GM19238 (cell line): ENCODE results near the gene ARID1B.

Source experiments
- DNase-seq: peaks from one replicate; pipeline ENCODE4 v3.0.0; 2011; ENCODE audit warnings: low spot score; ENCODE audit not compliant: insufficient read length

ARID1B gene

GRCh38 chr6:156790711-156791319 lies 13.6 kb downstream of the ARID1B start:
- DNase-seq, result no peak

GRCh38 chr6:156791320-156791850 lies 14.2 kb downstream of the ARID1B start:
- DNase-seq, result no peak

GRCh38 chr6:156793200-156793599 lies 16.0 kb downstream of the ARID1B start:
- no peak for DNase-seq

- DNase-seq, result no peak
Measured at GRCh38 chr6:156794546-156795354, 17.6 kb downstream of the ARID1B start.

- no peak for DNase-seq
Measured at GRCh38 chr6:156795825-156796224, 18.6 kb downstream of the ARID1B start.

GRCh38 chr6:156796627-156797026 lies 19.4 kb downstream of the ARID1B start:
- DNase-seq, result no peak

- no peak for DNase-seq
Measured at GRCh38 chr6:156797901-156798735, 20.9 kb downstream of the ARID1B start.

- DNase-seq, result no peak
Measured at GRCh38 chr6:156801712-156802111, 24.5 kb downstream of the ARID1B start.

GRCh38 chr6:156803353-156803752 lies 26.2 kb downstream of the ARID1B start:
- no peak for DNase-seq

GRCh38 chr6:156804402-156804801 lies 27.2 kb downstream of the ARID1B start:
- DNase-seq, result no peak

GRCh38 chr6:156806155-156806554 lies 29.0 kb downstream of the ARID1B start:
- no peak for DNase-seq

- no peak for DNase-seq
Measured at GRCh38 chr6:156807028-156807427, 29.9 kb downstream of the ARID1B start.

- DNase-seq, result no peak
Measured at GRCh38 chr6:156807795-156808194, 30.6 kb downstream of the ARID1B start.

GRCh38 chr6:156808287-156808686 lies 31.1 kb downstream of the ARID1B start:
- no peak for DNase-seq

- DNase-seq, result peak; percentile 22
Measured at GRCh38 chr6:156809034-156809433, 31.9 kb downstream of the ARID1B start.

- no peak for DNase-seq
Measured at GRCh38 chr6:156809446-156810178, 32.4 kb downstream of the ARID1B start.

GRCh38 chr6:156814036-156814581 lies 36.9 kb downstream of the ARID1B start:
- no peak for DNase-seq

GRCh38 chr6:156816505-156816904 lies 39.3 kb downstream of the ARID1B start:
- DNase-seq, result no peak

- DNase-seq, result no peak
Measured at GRCh38 chr6:156820089-156820798, 43.1 kb downstream of the ARID1B start.

GRCh38 chr6:156821707-156822106 lies 44.5 kb downstream of the ARID1B start:
- no peak for DNase-seq
